A549 (cell line): ENCODE data around the gene DDX41.

Experiments used
- CBX2 ChIP-seq: fragments of 200-600 bp; sonication (generic); IDR thresholded peaks from 2 replicates; pipeline ENCODE4 v1.6.1; 2016; ENCODE audit warnings: low read depth, mild to moderate bottlenecking, borderline replicate concordance
- CEBPB ChIP-seq, 2 experiments: fragments of >200 bp in 1 of 2; sonication (Bioruptor Twin) in 1 of 2; formaldehyde crosslinking in 1 of 2; IDR thresholded peaks; 2 replicates each; pipeline ENCODE4 v1.6.1; 2012 to 2016
- CTCF ChIP-seq: fragments of >200 bp; sonication (Bioruptor Twin); formaldehyde crosslinking; IDR thresholded peaks from 3 replicates; pipeline ENCODE4 v1.5.1; 2016
- HDAC2 ChIP-seq: fragments of 200-600 bp; sonication (generic); IDR thresholded peaks from 2 replicates; pipeline ENCODE4 v1.6.1; 2016
- KDM1A ChIP-seq: fragments of 200-600 bp; sonication (generic); IDR thresholded peaks from 2 replicates; pipeline ENCODE4 v1.6.1; 2016; ENCODE audit warnings: low read depth, mild to moderate bottlenecking
- MAZ ChIP-seq: fragments of 150-350 bp; IDR thresholded peaks from 2 replicates; pipeline ENCODE4 v1.6.1; 2014; ENCODE audit warnings: antibody characterized with exemption, low read depth, low read length, borderline replicate concordance
- SMC3 ChIP-seq: fragments of >200 bp; sonication (Bioruptor Twin); formaldehyde crosslinking; IDR thresholded peaks from 3 replicates; pipeline ENCODE4 v1.6.1; 2018; ENCODE audit warnings: inconsistent platforms

- no peak for TF ChIP-seq CTCF
- no peak for TF ChIP-seq CEBPB (IDR thresholded peaks at IDR 0.05)
- peak; percentile 65; the same call in 1 of the 2 replicates for TF ChIP-seq KDM1A
- no peak for TF ChIP-seq CBX2
- no peak for TF ChIP-seq HDAC2
- TF ChIP-seq MAZ, result no peak
- no peak for TF ChIP-seq SMC3
Measured at GRCh38 chr5:177524941-177525655, 8.3 kb upstream of the DDX41 start.
